Measurements from ENCODE around the gene CLTCL1.

- TF ChIP-seq CTCF (IDR thresholded peaks at IDR 0.05) (no peak), POLR2A (IDR thresholded peaks at IDR 0.05) (no peak), POLR2AphosphoS5 (IDR thresholded peaks at IDR 0.05) (no peak)
Measured at GRCh38 chr22:19204640-19205039, 86.9 kb downstream of the CLTCL1 start.

Measured in prostate gland (tissue), 2 donors.